ENCODE results near the gene TTC19.

TTC19 gene

DNA sequence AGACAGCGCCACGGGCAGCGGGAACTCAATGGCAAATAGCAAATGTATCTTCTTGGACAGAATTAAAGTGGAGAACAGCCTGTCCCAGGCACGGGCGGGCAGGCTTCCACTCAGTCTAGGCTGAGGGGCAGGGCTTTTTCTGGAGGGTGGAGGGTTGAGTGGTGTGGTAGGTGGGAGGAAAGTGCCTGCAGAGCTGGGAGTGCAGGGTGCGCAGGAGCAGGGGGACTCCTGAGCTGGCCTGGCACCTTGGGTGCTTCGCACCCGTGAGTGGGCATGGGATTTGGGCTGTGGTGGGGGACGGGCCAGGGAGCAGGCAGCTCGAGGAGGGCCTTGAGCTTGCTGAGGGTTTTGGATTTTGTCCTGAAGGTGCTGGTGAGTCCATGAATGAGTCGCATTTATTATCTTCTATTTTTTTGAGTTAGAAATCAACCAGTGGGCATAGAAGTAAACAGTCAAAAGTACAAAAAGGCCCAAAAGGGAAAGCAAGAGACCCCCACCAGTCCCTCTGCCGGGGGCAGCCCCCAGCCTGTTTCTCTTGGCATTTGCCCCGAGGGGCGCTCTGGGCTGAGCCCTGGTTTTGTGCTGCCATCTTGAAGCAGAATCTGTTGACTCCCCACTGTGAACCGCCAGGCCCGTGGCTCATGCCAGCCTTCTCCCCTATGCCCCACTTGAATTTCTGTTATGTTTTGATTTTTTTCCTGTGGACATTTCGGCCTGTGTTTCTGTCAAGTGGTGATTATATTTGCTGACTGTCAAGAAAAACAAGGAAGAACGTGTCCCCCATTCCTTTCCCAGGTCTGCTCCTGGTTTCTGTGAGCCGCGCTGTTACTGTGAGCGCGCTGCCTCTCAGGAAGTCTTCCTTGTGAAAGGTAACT, 46.5 kb upstream of the TTC19 start:
- Histone ChIP-seq H3K27me3 (ENCODE audit: insufficient read depth, low read length, poor library complexity, severe bottlenecking) (no peaks in the 10 kb centered on the region), H4K20me1 (ENCODE audit: insufficient read depth, low read length, poor library complexity, severe bottlenecking) (no peaks in the 10 kb centered on the region), H3K9me2 (replicated peaks; ENCODE audit: low read depth, low read length) (no peaks in the 10 kb centered on the region), H3F3A (ENCODE audit: low read depth) (no peaks in the 10 kb centered on the region), H3K4me1 (ENCODE audit: insufficient read depth, low read length, poor library complexity, severe bottlenecking) (no peaks in the 10 kb centered on the region), H3K79me2 (ENCODE audit: insufficient read depth, low read length) (no peaks in the 10 kb centered on the region), H3K9ac (ENCODE audit: low read depth, low read length, poor library complexity, severe bottlenecking) (no peak overlapping the region), H2AFZ (ENCODE audit: low read length) (no peak overlapping the region), H3K9me3 (ENCODE audit: insufficient read depth, low read depth, low read length) (no peaks in the 10 kb centered on the region), H3K36me3 (ENCODE audit: insufficient read depth, low read length) (no peaks in the 10 kb centered on the region), H3K4me3 (ENCODE audit: low read length, poor library complexity, severe bottlenecking) (no peak overlapping the region), H3K4me2 (ENCODE audit: low read depth, low read length, poor library complexity, severe bottlenecking) (no peak overlapping the region)
- TF ChIP-seq, protein P1, sequence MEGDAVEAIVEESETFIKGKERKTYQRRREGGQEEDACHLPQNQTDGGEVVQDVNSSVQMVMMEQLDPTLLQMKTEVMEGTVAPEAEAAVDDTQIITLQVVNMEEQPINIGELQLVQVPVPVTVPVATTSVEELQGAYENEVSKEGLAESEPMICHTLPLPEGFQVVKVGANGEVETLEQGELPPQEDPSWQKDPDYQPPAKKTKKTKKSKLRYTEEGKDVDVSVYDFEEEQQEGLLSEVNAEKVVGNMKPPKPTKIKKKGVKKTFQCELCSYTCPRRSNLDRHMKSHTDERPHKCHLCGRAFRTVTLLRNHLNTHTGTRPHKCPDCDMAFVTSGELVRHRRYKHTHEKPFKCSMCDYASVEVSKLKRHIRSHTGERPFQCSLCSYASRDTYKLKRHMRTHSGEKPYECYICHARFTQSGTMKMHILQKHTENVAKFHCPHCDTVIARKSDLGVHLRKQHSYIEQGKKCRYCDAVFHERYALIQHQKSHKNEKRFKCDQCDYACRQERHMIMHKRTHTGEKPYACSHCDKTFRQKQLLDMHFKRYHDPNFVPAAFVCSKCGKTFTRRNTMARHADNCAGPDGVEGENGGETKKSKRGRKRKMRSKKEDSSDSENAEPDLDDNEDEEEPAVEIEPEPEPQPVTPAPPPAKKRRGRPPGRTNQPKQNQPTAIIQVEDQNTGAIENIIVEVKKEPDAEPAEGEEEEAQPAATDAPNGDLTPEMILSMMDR (conservative IDR thresholded peaks at IDR 0.05; ENCODE audit: low read length) = no peak
- no peak for TF ChIP-seq EZH2phosphoT487 (IDR thresholded peaks at IDR 0.05; ENCODE audit: borderline replicate concordance)

DNA sequence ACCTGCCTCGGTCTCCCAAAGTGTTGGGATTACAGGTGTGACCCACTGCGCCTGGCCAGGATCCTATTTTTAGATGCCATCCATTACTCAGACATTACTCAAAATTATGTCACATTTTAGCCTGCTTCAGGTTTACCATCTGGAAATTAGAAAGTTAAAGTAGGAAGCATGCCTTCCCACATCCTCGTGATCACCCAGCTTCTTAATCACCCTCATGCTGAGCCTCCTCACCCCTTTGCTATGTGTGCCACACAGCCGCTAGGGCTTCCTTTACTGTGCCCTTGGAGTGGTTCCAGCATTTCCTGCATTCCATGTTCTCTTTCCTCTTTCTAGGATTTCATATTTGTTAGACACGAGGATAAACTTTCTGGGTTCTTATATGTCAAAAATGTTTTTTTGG, 45.4 kb upstream of the TTC19 start:
- Histone ChIP-seq H3F3A (ENCODE audit: low read depth) (no peaks in the 10 kb centered on the region), H3K27me3 (ENCODE audit: insufficient read depth, low read length, poor library complexity, severe bottlenecking) (no peaks in the 10 kb centered on the region), H3K4me2 (ENCODE audit: low read depth, low read length, poor library complexity, severe bottlenecking) (no peak overlapping the region), H3K79me2 (ENCODE audit: insufficient read depth, low read length) (no peaks in the 10 kb centered on the region), H3K4me1 (ENCODE audit: insufficient read depth, low read length, poor library complexity, severe bottlenecking) (peaks cover 8% of the 10 kb centered on the region), H2AFZ (ENCODE audit: low read length) (no peak overlapping the region), H4K20me1 (ENCODE audit: insufficient read depth, low read length, poor library complexity, severe bottlenecking) (no peaks in the 10 kb centered on the region), H3K9me3 (ENCODE audit: insufficient read depth, low read depth, low read length) (no peaks in the 10 kb centered on the region), H3K9me2 (replicated peaks; ENCODE audit: low read depth, low read length) (no peaks in the 10 kb centered on the region), H3K4me3 (ENCODE audit: low read length, poor library complexity, severe bottlenecking) (no peak overlapping the region), H3K36me3 (ENCODE audit: insufficient read depth, low read length) (no peaks in the 10 kb centered on the region), H3K9ac (ENCODE audit: low read depth, low read length, poor library complexity, severe bottlenecking) (no peak overlapping the region)
- TF ChIP-seq, protein P1 (conservative IDR thresholded peaks at IDR 0.05; ENCODE audit: low read length) = no peak
- no peak for TF ChIP-seq EZH2phosphoT487 (IDR thresholded peaks at IDR 0.05; ENCODE audit: borderline replicate concordance)

DNA sequence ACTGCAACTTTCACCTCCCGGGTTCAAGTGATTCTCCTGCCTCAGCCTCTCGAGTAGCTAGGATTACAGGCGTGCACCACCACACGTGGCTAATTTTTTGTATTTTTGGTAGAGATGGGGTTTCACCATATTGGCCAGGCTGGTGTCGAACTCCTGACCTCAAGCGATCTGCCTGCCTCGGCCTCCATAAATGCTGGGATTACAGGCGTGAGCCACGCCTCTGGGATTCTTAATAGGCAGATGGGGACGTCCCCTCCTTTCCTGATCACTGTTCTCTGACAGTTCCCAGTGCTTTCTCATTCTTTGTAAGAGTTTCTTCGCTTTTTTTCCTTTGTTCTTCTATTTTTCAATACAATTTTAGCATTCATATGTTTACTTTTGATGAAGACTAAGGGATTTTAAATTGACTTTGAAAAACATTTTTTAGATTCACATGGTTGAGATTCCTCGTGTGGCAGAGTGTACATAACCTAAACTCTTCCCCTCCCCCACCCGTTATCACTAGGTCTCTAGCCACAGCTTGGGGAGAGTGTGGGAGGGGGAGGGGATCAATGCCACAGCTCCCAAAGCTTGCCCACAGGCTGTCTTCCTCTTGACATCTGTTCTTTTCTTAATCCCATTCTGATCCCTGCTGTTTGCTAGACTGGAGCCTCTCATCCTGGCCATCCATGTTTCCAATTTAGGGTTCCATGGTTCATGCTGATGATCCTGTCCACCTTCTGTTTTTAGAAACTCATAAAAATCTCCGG, 43.7 kb upstream of the TTC19 start:
- H3F3A ChIP-seq (ENCODE audit: low read depth) = no peaks in the 10 kb centered on the region
- H3K9me2 ChIP-seq (replicated peaks; ENCODE audit: low read depth, low read length) = no peaks in the 10 kb centered on the region
- no peaks in the 10 kb centered on the region for H3K79me2 ChIP-seq (ENCODE audit: insufficient read depth, low read length)
- H2AFZ ChIP-seq (ENCODE audit: low read length) = no peak overlapping the region
- H3K4me2 ChIP-seq (ENCODE audit: low read depth, low read length, poor library complexity, severe bottlenecking) = no peak overlapping the region
- H3K36me3 ChIP-seq (ENCODE audit: insufficient read depth, low read length) = no peaks in the 10 kb centered on the region
- H4K20me1 ChIP-seq (ENCODE audit: insufficient read depth, low read length, poor library complexity, severe bottlenecking) = no peaks in the 10 kb centered on the region
- no peak overlapping the region for H3K4me3 ChIP-seq (ENCODE audit: low read length, poor library complexity, severe bottlenecking)
- peaks cover 8% of the 10 kb centered on the region for H3K4me1 ChIP-seq (ENCODE audit: insufficient read depth, low read length, poor library complexity, severe bottlenecking)
- TF ChIP-seq EZH2phosphoT487 (IDR thresholded peaks at IDR 0.05; ENCODE audit: borderline replicate concordance) = no peak
- TF ChIP-seq, protein P1 (conservative IDR thresholded peaks at IDR 0.05; ENCODE audit: low read length) = no peak
- no peaks in the 10 kb centered on the region for H3K9me3 ChIP-seq (ENCODE audit: insufficient read depth, low read depth, low read length)
- H3K9ac ChIP-seq (ENCODE audit: low read depth, low read length, poor library complexity, severe bottlenecking) = no peak overlapping the region
- H3K27me3 ChIP-seq (ENCODE audit: insufficient read depth, low read length, poor library complexity, severe bottlenecking) = no peaks in the 10 kb centered on the region

All from Loucy (cell line).